Tibial artery (tissue), 4 donors: Measurements from ENCODE around the gene ZNF101.
"Not testable (repeated sequence)": the region's sequence is repeated elsewhere in the genome, so short reads cannot be mapped to it uniquely, and the experiment has no call there.

Experiments used
- DNase-seq, 2 donors: peaks; one replicate each; pipeline ENCODE4 v3.0.0-alpha.2; 2019
- H3K27ac ChIP-seq, 2 donors: fragments of 200-600 bp; sonication (generic) in 1 of 2; 1 replicate in 1 of 2; 2 replicates in 1 of 2; pipeline ENCODE4 v1.5.1; 2018 to 2019; ENCODE audit warnings: mild to moderate bottlenecking in 1 of 2
- H3K27me3 ChIP-seq, 2 donors: fragments of 200-600 bp; sonication (generic) in 1 of 2; one replicate each; pipeline versions ENCODE4 v1.5.1 to v1.6.0; 2016 to 2019
- H3K36me3 ChIP-seq, 3 donors: fragments of 200-600 bp; sonication (generic) in 2 of 3; one replicate each; pipeline ENCODE4 v1.5.1; 2016 to 2019; ENCODE audit warnings: mild to moderate bottlenecking in 2 of 3
- H3K4me1 ChIP-seq, 4 donors: fragments of 200-600 bp; sonication (generic) in 2 of 4; 1 replicate in 3 of 4; 2 replicates in 1 of 4; pipeline ENCODE4 v1.5.1; 2016 to 2019
- H3K4me3 ChIP-seq, 2 donors: fragments of 200-600 bp; sonication (generic) in 1 of 2; 1 replicate in 1 of 2; 2 replicates in 1 of 2; pipeline ENCODE4 v1.5.1; 2018 to 2019; ENCODE audit warnings: mild to moderate bottlenecking in 2 of 2
- H3K9me3 ChIP-seq, 3 donors: fragments of 200-600 bp; sonication (generic) in 1 of 3; one replicate each; pipeline ENCODE4 v1.5.1; 2016 to 2019
- CTCF ChIP-seq, 2 experiments: fragments of 200-600 bp in 1 of 2; fragments of 450-650 bp in 1 of 2; IDR thresholded peaks; one replicate each; pipeline ENCODE4 v1.5.1; 2017 to 2019; ENCODE audit warnings: antibody characterized with exemption in 2 of 2, mild to moderate bottlenecking in 1 of 2, moderate library complexity in 1 of 2
- intact Hi-C: fragments of 100-400 bp; cut with DNase I; formaldehyde crosslinking; loops from one replicate; pipeline ENCODE4 v1.15.0; 2023; ENCODE audit warnings: low total_unique reads

Gene ZNF101

GRCh38 chr19:19686580-19686979 is 17.9 kb downstream of the ZNF101 start:
- Histone ChIP-seq H3K27me3 (no peaks in the 10 kb centered on the region), H3K4me3 (no peak overlapping the region), H3K36me3 (peaks cover 15 to 32% (median 27%) of the 10 kb centered on the region in 3 donors), H3K4me1 (no peaks in the 10 kb centered on the region), H3K9me3 (peaks cover 0 to 44% (median 18%) of the 10 kb centered on the region in 3 donors), H3K27ac (no peak overlapping the region)
- no peak for TF ChIP-seq CTCF (IDR thresholded peaks at IDR 0.05)
- no peak for DNase-seq
- intact Hi-C loops = no loop called here

GRCh38 chr19:19687090-19687489 is 18.5 kb downstream of the ZNF101 start:
- intact Hi-C loops = no loop called here
- TF ChIP-seq CTCF (IDR thresholded peaks at IDR 0.05) = no peak
- no peak for DNase-seq
- H3K4me3 ChIP-seq = no peak overlapping the region
- no peaks in the 10 kb centered on the region for H3K27me3 ChIP-seq
- peaks cover 15 to 30% (median 25%) of the 10 kb centered on the region in 3 donors for H3K36me3 ChIP-seq
- no peaks in the 10 kb centered on the region for H3K4me1 ChIP-seq
- H3K27ac ChIP-seq = no peak overlapping the region
- H3K9me3 ChIP-seq = peaks cover 0 to 44% (median 18%) of the 10 kb centered on the region in 3 donors

GRCh38 chr19:19689023-19689422 is 20.4 kb downstream of the ZNF101 start:
- H3K27me3 ChIP-seq, H3K27ac ChIP-seq, H3K4me3 ChIP-seq, DNase-seq, H3K4me1 ChIP-seq, intact Hi-C loops: not testable (repeated sequence)
- Histone ChIP-seq H3K36me3 (peaks cover 15 to 18% (median 15%) of the 10 kb centered on the region in 3 donors), H3K9me3 (peaks cover 0 to 30% (median 18%) of the 10 kb centered on the region in 3 donors)

- no peaks in the 10 kb centered on the region for H3K4me1 ChIP-seq
- H3K36me3 ChIP-seq = peaks cover 0 to 8% (median 0%) of the 10 kb centered on the region in 3 donors
- no peaks in the 10 kb centered on the region for H3K27me3 ChIP-seq
- TF ChIP-seq CTCF (IDR thresholded peaks at IDR 0.05) = no peak
- H3K4me3 ChIP-seq = no peak overlapping the region
- intact Hi-C loops = no loop called here
- no peak for DNase-seq
- no peak overlapping the region for H3K27ac ChIP-seq
- H3K9me3 ChIP-seq = peaks cover 0 to 30% (median 7%) of the 10 kb centered on the region in 3 donors
Observed at GRCh38 chr19:19691683-19692082, 23.0 kb downstream of the ZNF101 start.

GRCh38 chr19:19696386-19696785 is 27.7 kb downstream of the ZNF101 start:
- Histone ChIP-seq H3K4me3 (no peak overlapping the region), H3K27me3 (no peaks in the 10 kb centered on the region), H3K27ac (no peak overlapping the region), H3K4me1 (no peaks in the 10 kb centered on the region), H3K9me3 (peaks cover 7 to 63% (median 37%) of the 10 kb centered on the region in 3 donors), H3K36me3 (peaks cover 11 to 21% (median 19%) of the 10 kb centered on the region in 3 donors)
- no peak for DNase-seq
- TF ChIP-seq CTCF (IDR thresholded peaks at IDR 0.05) = no peak
- intact Hi-C loops = no loop called here

- no peak overlapping the region for H3K27ac ChIP-seq
- peaks cover 7 to 75% (median 42%) of the 10 kb centered on the region in 3 donors for H3K9me3 ChIP-seq
- H3K4me1 ChIP-seq = no peaks in the 10 kb centered on the region
- TF ChIP-seq CTCF (IDR thresholded peaks at IDR 0.05) = no peak
- H3K27me3 ChIP-seq = no peaks in the 10 kb centered on the region
- no peak for DNase-seq
- H3K36me3 ChIP-seq = peaks cover 18 to 32% (median 31%) of the 10 kb centered on the region in 3 donors
- intact Hi-C loops = no loop called here
- H3K4me3 ChIP-seq = no peak overlapping the region
Observed at GRCh38 chr19:19697589-19697988, 28.9 kb downstream of the ZNF101 start.

GRCh38 chr19:19700493-19700892 is 31.9 kb downstream of the ZNF101 start:
- peaks cover 7 to 93% (median 61%) of the 10 kb centered on the region in 3 donors for H3K9me3 ChIP-seq
- H3K4me1 ChIP-seq, DNase-seq, H3K27ac ChIP-seq, H3K4me3 ChIP-seq, intact Hi-C loops, H3K27me3 ChIP-seq: not testable (repeated sequence)
- peaks cover 43 to 60% (median 56%) of the 10 kb centered on the region in 3 donors for H3K36me3 ChIP-seq
